Lower leg skin (tissue), 4 donors: ENCODE measurements around the gene PCGF2. TPM values are rescaled to one million over a fixed set of nuclear protein-coding genes. Genes with fewer than 3 reads are reported as not detected.

Experiments
- DNase-seq, 2 donors: peaks; one replicate each; pipeline ENCODE4 v3.0.0-alpha.2; 2019; ENCODE audit warnings: low spot score in 2 of 2
- H3K4me3 ChIP-seq: fragments of 200-600 bp; sonication (generic); 2 replicates; pipeline ENCODE4 v1.5.1; 2017; ENCODE audit warnings: mild to moderate bottlenecking, low read depth; ENCODE audit not compliant: poor library complexity, severe bottlenecking
- CTCF ChIP-seq, 3 donors: fragments of 450-650 bp; IDR thresholded peaks; one replicate each; pipeline ENCODE4 v1.5.1; 2016; ENCODE audit warnings: antibody characterized with exemption in 3 of 3, mild to moderate bottlenecking in 3 of 3, moderate library complexity in 2 of 3
- POLR2A ChIP-seq, 2 donors: fragments of 450-650 bp; IDR thresholded peaks; one replicate each; pipeline ENCODE4 v1.6.1; 2016 to 2017; ENCODE audit warnings: antibody characterized with exemption in 2 of 2, mild to moderate bottlenecking in 1 of 2, moderate library complexity in 1 of 2
- WGBS, 2 donors: methylation state at CpG; one replicate each; pipeline ENCODE4 v1.1.5; 2018; 5-methylcytosine and 5-hydroxymethylcytosine counted together
- intact Hi-C: fragments of 100-400 bp; cut with DNase I; formaldehyde crosslinking; loops from one replicate; pipeline ENCODE4 v1.15.0; 2023; ENCODE audit warnings: low total_unique reads
- total RNA-seq, 4 donors: library from RNA; depleted of rRNA; stranded (reverse); fragments of >200 nt; gene quantifications; one replicate each; pipeline ENCODE4 v1.1.0, GENCODE V29; 2016

The PCGF2 gene
- total RNA-seq, 4 donors from 2014 or later: 7.5 to 11.4 (median 8.6) TPM

- intact Hi-C loops: no loop called here
- no peak for TF ChIP-seq CTCF (IDR thresholded peaks at IDR 0.05)
- TF ChIP-seq POLR2A (IDR thresholded peaks at IDR 0.05): no peak
These were observed 3.1 kb upstream of the PCGF2 start for GRCh38 chr17:38751144-38751807.

GRCh38 chr17:38750312-38751121 lies 2.4 kb upstream of the PCGF2 start:
- H3K4me3 ChIP-seq: no peak overlapping the region
- TF ChIP-seq POLR2A (IDR thresholded peaks at IDR 0.05) (no peak), CTCF (IDR thresholded peaks at IDR 0.05) (no peak)
- no peak for DNase-seq
- intact Hi-C loops: no loop called here
- WGBS, 2 donors: 26 to 35% methylated on average over 28 of the region's 28 CpGs

More at GRCh38 chr17:38751144-38751807, 3.1 kb upstream of the PCGF2 start:
- no peak for DNase-seq
- H3K4me3 ChIP-seq: no peak overlapping the region
- WGBS, 2 donors: 3 to 7% methylated on average over 10 of the region's 10 CpGs

DNA sequence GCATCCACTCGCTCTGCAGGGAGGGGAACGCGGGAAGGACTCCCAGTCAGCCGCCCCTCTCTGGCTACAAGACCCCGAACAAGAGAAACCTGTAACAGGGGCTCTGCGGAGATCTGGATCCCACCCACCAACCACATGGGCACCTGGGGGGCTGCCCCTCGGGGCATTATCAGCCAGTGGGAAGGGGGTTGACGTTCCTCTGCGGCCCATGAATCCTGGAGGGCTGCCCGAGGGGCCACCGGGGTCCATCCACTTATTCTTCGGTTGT lies 1.8 kb upstream of the PCGF2 start:
- DNase-seq: no peak
- WGBS, 2 donors: 13 to 14% methylated on average over 10 to 12 of the region's 12 CpGs
- TF ChIP-seq CTCF (IDR thresholded peaks at IDR 0.05) (no peak), POLR2A (IDR thresholded peaks at IDR 0.05) (no peak)
- H3K4me3 ChIP-seq: peak overlapping the region; percentile 52
- intact Hi-C loops: no loop called here

DNA sequence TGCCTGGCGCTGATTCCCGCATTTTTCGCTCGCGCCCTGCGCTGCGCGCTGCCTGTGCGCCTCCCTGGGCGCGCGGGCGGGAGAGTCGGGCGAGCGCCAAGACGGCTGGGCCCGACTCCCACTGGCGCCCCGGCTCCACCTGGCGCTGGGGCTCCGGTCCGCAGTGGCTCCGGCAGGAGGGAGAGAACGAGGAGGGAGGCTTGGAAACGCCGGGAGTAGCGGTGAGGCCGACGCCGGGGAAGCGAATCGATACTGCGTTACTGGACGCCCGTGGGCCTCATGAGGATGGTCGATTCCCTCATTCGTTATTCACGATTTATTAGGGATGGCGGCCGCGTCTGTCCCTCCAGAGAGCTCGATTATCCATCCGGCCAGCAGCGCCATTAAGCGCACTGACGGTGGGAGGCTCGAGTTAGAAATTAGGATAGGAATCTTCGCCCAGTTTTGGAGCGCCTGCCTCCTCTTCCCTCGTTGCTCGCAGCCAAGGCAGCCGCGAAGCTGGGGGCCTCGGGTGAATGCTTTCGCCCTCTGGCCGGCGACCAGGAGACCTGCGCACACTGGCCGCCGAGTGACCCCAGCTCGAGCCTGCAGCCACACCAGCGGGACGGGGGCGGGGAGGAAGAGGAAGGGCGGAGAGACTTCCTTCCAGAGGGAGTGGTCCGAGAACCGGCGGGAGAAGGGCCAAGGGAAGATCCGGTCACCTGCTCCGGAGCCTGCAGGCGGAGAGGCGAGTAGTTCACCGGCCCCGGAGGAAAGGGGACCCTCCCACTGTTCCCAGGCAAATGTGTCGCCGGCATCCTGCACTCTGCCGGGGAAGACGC lies 1.3 kb upstream of the PCGF2 start:
- peak overlapping the region; percentile 52 for H3K4me3 ChIP-seq
- WGBS, 2 donors: 0% methylated on average over 56 to 66 of the region's 79 CpGs
- TF ChIP-seq CTCF (IDR thresholded peaks at IDR 0.05) (no peak), POLR2A (IDR thresholded peaks at IDR 0.05) (no peak)
- peak; percentile 83 to 97 for DNase-seq
- intact Hi-C loops: no loop called here

DNA sequence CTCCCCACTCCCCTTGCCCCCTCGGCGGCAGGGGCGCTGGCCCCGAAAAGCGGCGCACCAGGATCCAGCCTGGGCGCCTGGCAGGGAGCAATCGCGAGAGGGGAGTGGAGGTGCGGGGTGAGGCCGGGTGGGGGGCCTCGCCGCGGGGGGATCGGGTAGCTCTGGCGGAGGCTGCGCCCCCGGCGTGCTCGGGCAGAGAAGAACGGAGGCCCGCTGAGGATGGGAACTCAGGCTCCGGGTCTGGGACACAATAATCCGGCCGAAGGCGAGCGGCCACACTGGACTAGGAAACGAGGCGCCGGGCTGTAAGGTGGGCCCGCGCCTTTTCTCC lies 721 bp upstream of the PCGF2 start:
- intact Hi-C loops: no loop called here

More for the DNA sequence above, 721 bp upstream of the PCGF2 start:
- no peak for DNase-seq
- 0% methylated on average over 18 to 22 of the region's 32 CpGs for WGBS, 2 donors
- no peak for TF ChIP-seq POLR2A (IDR thresholded peaks at IDR 0.05)
- no peak for TF ChIP-seq CTCF (IDR thresholded peaks at IDR 0.05)
- H3K4me3 ChIP-seq: peak overlapping the region; percentile 52
